GM19099 (cell line): ENCODE results near the gene PIGV.

Experiments
- POLR2A ChIP-seq: IDR thresholded peaks from 3 replicates; pipeline ENCODE4 v1.6.1; 2011; ENCODE audit warnings: low read depth; ENCODE audit not compliant: insufficient read length; ENCODE audit errors: extremely low read depth

PIGV gene

DNA sequence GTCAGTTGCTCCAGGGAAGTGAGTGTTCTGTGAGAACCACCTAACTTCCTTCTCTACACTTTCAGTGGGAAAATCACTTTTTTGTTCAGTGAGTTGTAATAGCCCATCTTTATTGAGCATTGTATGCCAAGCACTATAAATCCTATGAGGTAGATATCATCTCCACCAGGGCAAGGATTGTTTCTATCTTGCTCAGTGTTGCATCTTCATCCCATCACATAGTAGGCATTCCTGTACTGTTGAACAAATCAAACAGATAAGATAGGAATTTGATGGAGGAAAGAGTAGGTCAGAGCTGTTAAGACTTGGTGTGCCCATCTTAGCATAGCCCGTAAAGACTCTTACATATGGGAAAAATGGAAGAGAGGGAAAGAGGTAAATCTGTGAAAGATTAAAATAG, 2.9 kb upstream of the PIGV start:
- no peak for TF ChIP-seq POLR2A

- no peak for TF ChIP-seq POLR2A
These were observed 1.9 kb upstream of the PIGV start for GRCh38 chr1:26785611-26786436.

GRCh38 chr1:26786437-26787380, 1.0 kb upstream of the PIGV start:
- TF ChIP-seq POLR2A = no peak

DNA sequence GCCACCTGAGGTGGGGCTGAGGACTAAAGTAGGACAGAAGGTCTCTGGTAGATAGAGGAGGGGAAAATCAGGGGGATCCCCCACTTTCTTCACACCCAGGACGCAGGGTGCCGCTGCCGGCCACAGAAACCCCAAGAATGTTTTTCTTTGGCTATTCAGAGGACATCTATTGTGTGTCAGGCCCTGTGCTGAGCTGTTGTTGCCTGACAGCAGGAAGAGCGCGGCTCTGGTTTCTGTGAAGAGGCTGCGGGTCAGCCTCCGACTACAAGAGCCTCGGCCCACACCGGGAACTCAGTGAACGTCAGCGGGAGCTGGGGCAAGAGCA, 407 bp upstream of the PIGV start:
- TF ChIP-seq POLR2A = no peak

GRCh38 chr1:26788515-26788785, 700 bp downstream of the PIGV start:
- TF ChIP-seq POLR2A = no peak

GRCh38 chr1:26788836-26789611, 1.3 kb downstream of the PIGV start:
- peak; percentile 37 for TF ChIP-seq POLR2A

- TF ChIP-seq POLR2A = no peak
These were observed 1.8 kb downstream of the PIGV start for GRCh38 chr1:26789612-26789865.

DNA sequence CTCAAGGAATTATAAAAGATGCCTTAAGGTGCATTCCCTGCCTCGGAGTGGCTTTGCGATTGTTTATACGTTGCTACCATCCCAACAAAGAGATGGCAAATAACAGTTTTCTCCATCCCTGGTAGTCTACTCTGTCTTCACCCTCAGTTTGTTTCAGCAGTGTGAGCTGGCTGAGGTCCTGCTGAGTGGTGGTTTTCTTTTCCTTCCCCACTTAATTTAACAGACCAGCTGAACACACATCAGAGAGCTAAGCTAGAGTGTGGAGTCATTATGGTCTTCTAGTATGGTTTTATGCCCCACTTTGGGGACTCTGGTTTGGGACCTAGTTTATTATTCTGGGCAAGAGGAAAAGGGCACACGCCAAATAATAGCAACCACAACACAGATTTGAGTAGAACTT, 2.2 kb downstream of the PIGV start:
- TF ChIP-seq POLR2A = no peak

- TF ChIP-seq POLR2A = no peak
These were observed 2.8 kb downstream of the PIGV start for GRCh38 chr1:26790551-26790953.

- TF ChIP-seq POLR2A = no peak
These were observed 3.4 kb downstream of the PIGV start for GRCh38 chr1:26791148-26791547.

GRCh38 chr1:26791626-26792025, 3.9 kb downstream of the PIGV start:
- TF ChIP-seq POLR2A = no peak

DNA sequence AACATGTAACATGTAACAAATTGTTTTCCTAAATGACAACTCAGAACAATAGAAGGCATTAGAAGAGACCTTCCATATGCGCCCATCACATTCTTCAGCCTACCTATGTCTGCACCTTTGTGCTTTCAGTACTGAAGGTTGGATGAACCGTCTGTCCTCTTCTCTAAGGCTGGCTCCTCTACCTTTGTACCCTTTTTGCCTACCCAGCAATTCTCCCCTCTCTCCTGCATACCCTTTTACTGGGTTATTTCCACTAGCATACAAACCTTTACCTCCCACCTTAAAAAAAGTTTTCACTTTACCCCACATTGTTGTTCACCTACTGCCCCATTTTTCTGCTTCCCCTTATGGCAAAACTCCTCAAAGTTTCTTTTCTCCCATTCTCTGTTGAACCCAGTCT, 5.2 kb downstream of the PIGV start:
- no peak for TF ChIP-seq POLR2A

- TF ChIP-seq POLR2A = no peak
These were observed 6.6 kb downstream of the PIGV start for GRCh38 chr1:26794391-26794790.

- no peak for TF ChIP-seq POLR2A
These were observed 9.9 kb downstream of the PIGV start for GRCh38 chr1:26797627-26798026.

- TF ChIP-seq POLR2A = no peak
These were observed 11.9 kb downstream of the PIGV start for GRCh38 chr1:26799479-26800142.
